Measurements from ENCODE around the gene HECTD4. TPM values are rescaled to one million over a fixed set of nuclear protein-coding genes. Genes with fewer than 3 reads are reported as not detected.
A peak's percentile ranks its signal among the peaks of the same experiment; 100 is the strongest.

Gene HECTD4
- total and polyA plus RNA-seq, 2 experiments from 2014 or later = 29.4 to 33.7 TPM

DNA sequence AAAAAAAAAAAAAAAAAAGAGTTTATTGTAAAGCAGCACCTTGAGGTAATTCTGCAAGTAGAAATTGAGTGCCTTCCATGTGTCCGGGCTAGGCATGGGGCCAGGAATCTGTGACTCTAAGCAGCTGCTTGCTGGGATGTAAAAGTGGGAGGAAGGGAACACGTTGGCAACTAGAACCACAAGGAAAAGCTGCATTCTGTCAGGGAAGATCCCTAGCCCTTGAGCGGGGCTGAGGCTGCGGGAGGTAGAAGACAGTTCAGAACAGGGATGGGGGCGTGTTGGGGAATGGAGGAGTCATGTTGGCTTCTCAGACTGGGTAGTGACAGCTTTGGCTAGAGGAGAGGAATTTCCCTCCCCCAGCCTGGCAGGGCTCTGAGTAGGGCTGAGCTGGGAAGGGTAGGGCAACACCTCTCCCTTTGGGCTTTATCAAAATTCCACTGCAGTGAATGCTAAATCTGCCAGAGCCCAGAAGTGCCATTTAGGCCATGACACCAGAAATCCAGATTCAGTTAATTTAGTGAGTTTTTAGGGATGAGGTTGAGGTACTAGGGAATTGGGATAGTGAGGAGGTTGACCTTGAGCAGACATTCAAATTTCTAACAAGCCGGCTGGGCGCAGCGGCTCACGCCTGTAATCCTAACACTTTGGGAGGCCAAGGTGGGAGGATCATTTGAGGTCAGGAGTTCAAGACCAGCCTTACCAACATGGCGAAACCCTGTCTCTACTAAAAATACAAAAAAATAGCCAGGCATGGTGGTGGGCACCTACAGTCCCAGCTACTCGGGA is 260.3 kb downstream of the HECTD4 start:
- H3K27ac ChIP-seq = peak overlapping the region; percentile 76
- DNase-seq (ENCODE audit: low read depth in 1 of 2, low spot score in 1 of 2) = peak; percentile 30 to 95
- TF ChIP-seq, protein P1, sequence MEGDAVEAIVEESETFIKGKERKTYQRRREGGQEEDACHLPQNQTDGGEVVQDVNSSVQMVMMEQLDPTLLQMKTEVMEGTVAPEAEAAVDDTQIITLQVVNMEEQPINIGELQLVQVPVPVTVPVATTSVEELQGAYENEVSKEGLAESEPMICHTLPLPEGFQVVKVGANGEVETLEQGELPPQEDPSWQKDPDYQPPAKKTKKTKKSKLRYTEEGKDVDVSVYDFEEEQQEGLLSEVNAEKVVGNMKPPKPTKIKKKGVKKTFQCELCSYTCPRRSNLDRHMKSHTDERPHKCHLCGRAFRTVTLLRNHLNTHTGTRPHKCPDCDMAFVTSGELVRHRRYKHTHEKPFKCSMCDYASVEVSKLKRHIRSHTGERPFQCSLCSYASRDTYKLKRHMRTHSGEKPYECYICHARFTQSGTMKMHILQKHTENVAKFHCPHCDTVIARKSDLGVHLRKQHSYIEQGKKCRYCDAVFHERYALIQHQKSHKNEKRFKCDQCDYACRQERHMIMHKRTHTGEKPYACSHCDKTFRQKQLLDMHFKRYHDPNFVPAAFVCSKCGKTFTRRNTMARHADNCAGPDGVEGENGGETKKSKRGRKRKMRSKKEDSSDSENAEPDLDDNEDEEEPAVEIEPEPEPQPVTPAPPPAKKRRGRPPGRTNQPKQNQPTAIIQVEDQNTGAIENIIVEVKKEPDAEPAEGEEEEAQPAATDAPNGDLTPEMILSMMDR (IDR thresholded peaks at IDR 0.05; ENCODE audit: low read depth, low read length) = no peak
- no peak overlapping the region for H3K4me3 ChIP-seq
- no peaks in the 10 kb centered on the region for H3K9me3 ChIP-seq (ENCODE audit: low read depth)
- H3K4me1 ChIP-seq (ENCODE audit: low read depth) = peaks cover 35% of the 10 kb centered on the region
- H3K36me3 ChIP-seq = no peaks in the 10 kb centered on the region
- no peaks in the 10 kb centered on the region for H3K27me3 ChIP-seq

DNA sequence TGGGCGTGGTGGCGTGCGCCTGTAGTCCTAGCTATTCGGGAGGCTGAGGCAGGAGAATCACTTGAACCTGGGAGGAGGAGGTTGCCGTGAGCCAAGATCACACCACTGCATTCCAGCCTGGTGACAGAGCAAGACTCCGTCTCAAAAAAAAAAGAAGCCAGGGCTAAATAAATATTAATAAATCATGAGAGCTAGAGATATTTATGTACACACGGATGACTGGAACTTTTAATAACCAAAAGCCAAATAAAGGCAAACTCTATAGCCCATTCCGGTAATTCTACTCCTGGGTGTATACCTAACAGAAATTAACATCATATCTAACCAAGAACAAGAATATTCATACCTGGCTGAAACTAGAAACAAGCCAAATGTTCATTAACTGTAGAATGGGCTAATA is 264.5 kb downstream of the HECTD4 start:
- Histone ChIP-seq H3K4me3 (no peak overlapping the region), H3K27ac (no peak overlapping the region), H3K9me3 (ENCODE audit: low read depth) (no peaks in the 10 kb centered on the region), H3K36me3 (no peaks in the 10 kb centered on the region), H3K4me1 (ENCODE audit: low read depth) (peaks cover 23% of the 10 kb centered on the region), H3K27me3 (no peaks in the 10 kb centered on the region)
- DNase-seq (ENCODE audit: low read depth in 1 of 2, low spot score in 1 of 2) = no peak
- TF ChIP-seq, protein P1 (IDR thresholded peaks at IDR 0.05; ENCODE audit: low read depth, low read length) = no peak

DNA sequence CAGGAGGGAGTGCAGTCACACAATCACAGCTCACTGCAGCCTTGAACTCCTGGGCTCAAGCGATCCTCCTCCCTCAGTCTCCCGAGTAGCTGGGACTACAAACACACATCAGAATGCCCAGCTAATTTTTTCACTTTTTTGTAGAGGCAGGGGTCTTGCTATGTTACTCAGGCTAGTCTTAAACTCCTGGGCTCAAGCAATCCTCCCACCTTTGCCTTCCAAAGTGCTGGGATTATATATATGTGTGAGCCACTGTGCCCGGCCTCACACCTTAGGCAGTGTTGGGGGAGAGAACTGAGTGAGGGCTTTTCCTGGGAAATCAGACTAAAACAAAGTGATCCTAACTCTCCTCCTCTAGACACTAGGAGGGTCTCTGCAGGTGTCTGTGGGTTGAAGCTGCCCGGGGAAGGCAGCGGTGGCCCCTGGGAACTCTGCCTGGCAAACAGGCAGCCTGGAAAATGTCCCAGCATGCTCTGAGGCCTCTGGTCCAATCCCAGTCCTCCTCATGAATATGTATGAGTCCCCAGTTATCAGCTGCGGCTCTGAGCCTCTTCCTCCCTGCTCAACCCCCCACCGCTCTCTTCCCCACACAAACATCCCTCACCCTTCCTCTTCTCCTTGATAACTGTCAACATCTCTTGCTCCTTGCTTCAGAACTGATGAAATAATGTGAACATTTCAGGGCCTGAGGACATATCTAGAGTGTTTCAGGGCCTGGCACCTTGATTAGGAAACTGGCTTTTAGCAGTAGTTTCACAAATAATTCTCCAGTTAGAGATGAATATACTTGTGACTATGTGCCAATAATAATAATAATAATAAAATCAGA is 265.8 kb downstream of the HECTD4 start:
- peak overlapping the region; percentile 95 for H3K27ac ChIP-seq
- H3K4me3 ChIP-seq = no peak overlapping the region
- no peaks in the 10 kb centered on the region for H3K27me3 ChIP-seq
- TF ChIP-seq, protein P1 (IDR thresholded peaks at IDR 0.05; ENCODE audit: low read depth, low read length) = no peak
- DNase-seq (ENCODE audit: low read depth in 1 of 2, low spot score in 1 of 2) = peak; percentile 91 to 95
- H3K4me1 ChIP-seq (ENCODE audit: low read depth) = peaks cover 13% of the 10 kb centered on the region
- no peaks in the 10 kb centered on the region for H3K36me3 ChIP-seq
- no peaks in the 10 kb centered on the region for H3K9me3 ChIP-seq (ENCODE audit: low read depth)

DNA sequence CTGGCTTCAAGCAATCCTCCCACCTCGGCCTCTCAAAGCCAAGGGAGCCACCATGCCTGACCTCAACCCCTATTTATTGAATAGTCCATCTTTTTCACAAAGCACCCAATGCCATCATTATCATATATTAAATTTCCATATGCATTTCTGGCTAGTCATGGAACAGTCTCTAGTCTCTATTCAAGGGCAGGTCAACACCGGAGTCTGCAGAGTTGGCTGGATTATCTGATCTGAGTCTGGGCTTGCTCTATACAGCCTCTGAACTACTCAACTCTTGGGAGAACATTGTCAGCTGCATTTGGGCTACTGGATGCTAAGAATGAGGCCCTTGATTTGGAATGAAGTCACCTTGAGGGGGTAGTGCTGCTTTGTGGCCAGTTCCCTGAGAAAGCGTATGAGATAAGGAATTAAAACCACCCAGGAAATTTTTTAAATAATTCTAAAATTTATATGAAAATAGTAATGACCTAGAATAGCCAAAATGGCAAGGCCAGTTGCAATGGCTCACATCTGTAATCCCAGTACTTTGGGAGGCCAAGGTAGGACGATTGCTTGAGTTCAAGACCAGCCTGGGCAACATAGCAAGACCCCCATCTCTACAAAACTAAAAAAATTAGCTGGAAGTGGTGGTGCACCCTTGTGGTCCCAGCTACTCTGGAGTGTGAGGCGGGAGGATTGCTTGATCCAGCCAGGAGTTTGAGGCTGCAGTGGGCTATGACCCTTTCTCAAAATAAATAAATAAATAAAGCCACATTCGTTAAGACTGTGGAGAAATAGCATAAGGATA is 266.8 kb downstream of the HECTD4 start:
- Histone ChIP-seq H3K4me3 (no peak overlapping the region), H3K27ac (peak overlapping the region; percentile 95), H3K4me1 (ENCODE audit: low read depth) (peaks cover 13% of the 10 kb centered on the region), H3K9me3 (ENCODE audit: low read depth) (no peaks in the 10 kb centered on the region), H3K36me3 (no peaks in the 10 kb centered on the region), H3K27me3 (no peaks in the 10 kb centered on the region)
- DNase-seq (ENCODE audit: low read depth in 1 of 2, low spot score in 1 of 2) = no peak
- TF ChIP-seq, protein P1 (IDR thresholded peaks at IDR 0.05; ENCODE audit: low read depth, low read length) = no peak

DNA sequence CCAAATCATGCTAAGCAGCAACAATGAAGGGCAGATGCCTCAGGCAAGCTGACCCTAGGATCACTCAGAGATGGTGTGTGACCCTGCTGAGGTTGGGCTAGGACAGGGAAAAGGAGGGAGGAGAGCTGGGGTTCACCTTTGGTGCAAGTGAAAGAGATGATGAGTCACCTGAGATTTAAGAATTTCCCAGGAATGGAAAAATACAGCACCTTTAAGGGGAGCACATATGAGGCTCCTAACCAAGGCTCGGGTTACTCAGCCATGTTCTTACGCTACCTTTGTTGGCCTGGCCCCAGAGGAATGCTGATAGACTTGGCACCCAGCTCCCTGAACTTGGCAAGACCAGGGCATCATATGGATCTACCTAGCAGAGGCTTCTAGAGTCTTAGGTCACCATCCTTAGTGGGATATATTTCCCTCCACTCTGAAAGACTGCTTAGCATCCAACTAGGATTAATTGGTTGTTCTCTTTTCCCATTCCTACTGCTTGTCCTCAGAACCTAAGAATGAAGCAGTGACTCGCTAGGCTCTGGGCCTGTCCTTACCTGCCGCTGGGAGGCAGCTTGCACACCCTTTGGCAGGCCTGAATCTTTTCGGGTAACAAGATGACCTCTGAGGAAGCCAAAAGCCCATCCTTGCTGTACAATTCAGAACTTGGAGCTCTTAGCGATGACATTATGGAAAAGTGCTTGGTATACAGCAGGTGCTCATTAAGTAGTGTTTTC is 269.7 kb downstream of the HECTD4 start:
- Histone ChIP-seq H3K9me3 (ENCODE audit: low read depth) (no peaks in the 10 kb centered on the region), H3K27me3 (no peaks in the 10 kb centered on the region), H3K36me3 (no peaks in the 10 kb centered on the region), H3K27ac (no peak overlapping the region), H3K4me1 (ENCODE audit: low read depth) (peaks cover 14% of the 10 kb centered on the region), H3K4me3 (no peak overlapping the region)
- no peak for DNase-seq (ENCODE audit: low read depth in 1 of 2, low spot score in 1 of 2)
- TF ChIP-seq, protein P1 (IDR thresholded peaks at IDR 0.05; ENCODE audit: low read depth, low read length) = no peak
